Activated CD4-positive, alpha-beta memory T cell treated with anti-CD3 and anti-CD28 coated beads for 36 hours (primary cell): ENCODE measurements around the gene MCM5. TPM values are rescaled to one million over a fixed set of nuclear protein-coding genes. Genes with fewer than 3 reads are reported as not detected.
A peak's percentile ranks its signal among the peaks of the same experiment; 100 is the strongest.
"Not testable (repeated sequence)": the region's sequence is repeated elsewhere in the genome, so short reads cannot be mapped to it uniquely, and the experiment has no call there.

Experiments
- CTCF ChIA-PET: fragments of 350-600 bp; sonication (Branson Sonifier 250); formaldehyde crosslinking; loops from one replicate; lab custom pipeline; 2021; ENCODE audit warnings: antibody characterized with exemption, inconsistent platforms; lab: Charles Lee
- POLR2A ChIA-PET: fragments of 350-600 bp; sonication (Branson Sonifier 250); formaldehyde crosslinking; loops from one replicate; lab custom pipeline; 2021; ENCODE audit warnings: antibody characterized with exemption; lab: Charles Lee
- DNase-seq: peaks from one replicate; pipeline ENCODE4 v3.0.0-alpha.2; 2020
- H3K27ac Mint-ChIP-seq: one replicate; pipeline ENCODE4 v1.8.0; 2021; ENCODE audit warnings: mixed read lengths
- H3K27me3 Mint-ChIP-seq: one replicate; pipeline ENCODE4 v1.8.0; 2021; ENCODE audit warnings: mixed read lengths
- H3K36me3 Mint-ChIP-seq: one replicate; pipeline ENCODE4 v1.8.0; 2021; ENCODE audit warnings: mixed read lengths
- H3K4me1 Mint-ChIP-seq: one replicate; pipeline ENCODE4 v1.8.0; 2021; ENCODE audit warnings: low read depth, mixed read lengths
- H3K4me3 Mint-ChIP-seq: one replicate; pipeline ENCODE4 v1.8.0; 2021; ENCODE audit warnings: mild to moderate bottlenecking, mixed read lengths
- H3K9me3 Mint-ChIP-seq: one replicate; pipeline ENCODE4 v1.8.0; 2021; ENCODE audit warnings: mixed read lengths
- intact Hi-C: fragments of 100-400 bp; cut with micrococcal nuclease; formaldehyde crosslinking; loops from one replicate; pipeline ENCODE4 v1.15.1; 2023
- total RNA-seq, 2 experiments: library from RNA; stranded (reverse); gene quantifications; one replicate each; pipeline ENCODE4 v1.2.3, GENCODE V29; 2021

The MCM5 gene
- total RNA-seq, 2 experiments from 2014 or later = 265 to 266 TPM

DNA sequence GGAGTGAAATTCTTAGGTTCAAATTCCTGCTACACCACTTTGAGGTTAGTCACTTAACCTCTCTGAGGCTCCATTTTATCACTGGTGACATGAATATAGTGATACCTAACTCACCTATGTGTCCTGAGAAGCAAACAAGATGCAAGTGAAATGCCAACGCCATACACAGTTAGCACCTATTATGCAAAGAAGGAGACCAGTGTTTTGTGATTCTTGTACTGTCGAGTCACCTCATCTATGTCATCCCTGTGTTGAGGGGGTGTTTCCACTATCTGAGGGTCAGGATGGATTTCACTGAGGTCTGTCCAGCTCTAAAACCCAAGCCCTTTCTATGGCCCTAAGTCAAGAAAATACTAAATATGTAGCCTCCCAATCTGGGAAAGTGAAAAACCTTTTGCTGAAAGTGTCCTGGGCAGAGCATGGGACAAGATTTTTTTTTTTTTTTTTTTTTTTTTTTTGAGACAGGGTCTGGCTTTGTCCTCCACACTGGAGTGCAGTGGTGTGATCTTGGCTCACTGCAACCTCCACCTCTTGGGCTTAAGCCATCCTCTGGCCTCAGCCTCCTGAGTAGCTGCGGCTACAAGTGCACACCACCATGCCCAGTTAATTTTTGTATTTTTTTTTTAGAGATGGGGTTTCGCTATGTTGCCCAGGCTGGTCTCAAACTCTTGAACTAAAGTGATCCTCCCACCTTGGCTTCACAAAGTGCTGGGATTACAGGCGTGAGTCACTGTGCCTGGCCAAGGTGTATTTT, 5.0 kb upstream of the MCM5 start:
- no peak for DNase-seq
- no peak overlapping the region for H3K4me3 Mint-ChIP-seq
- peaks cover 6% of the 10 kb centered on the region for H3K36me3 Mint-ChIP-seq
- peaks cover 1% of the 10 kb centered on the region for H3K27me3 Mint-ChIP-seq
- ChIA-PET POLR2A (interaction anchor here (0.6 kb wide), 1 partner anchor 146 kb away, joined by 3 read pairs; no protein-coding TSS in a partner anchor), CTCF (interaction anchor here (1.5 kb wide), 1 partner anchor 44 kb away, joined by 6 read pairs; no protein-coding TSS in a partner anchor)
- intact Hi-C loops = no loop called here
- no peak overlapping the region for H3K27ac Mint-ChIP-seq
- H3K9me3 Mint-ChIP-seq = no peaks in the 10 kb centered on the region
- peaks cover 2% of the 10 kb centered on the region for H3K4me1 Mint-ChIP-seq

DNA sequence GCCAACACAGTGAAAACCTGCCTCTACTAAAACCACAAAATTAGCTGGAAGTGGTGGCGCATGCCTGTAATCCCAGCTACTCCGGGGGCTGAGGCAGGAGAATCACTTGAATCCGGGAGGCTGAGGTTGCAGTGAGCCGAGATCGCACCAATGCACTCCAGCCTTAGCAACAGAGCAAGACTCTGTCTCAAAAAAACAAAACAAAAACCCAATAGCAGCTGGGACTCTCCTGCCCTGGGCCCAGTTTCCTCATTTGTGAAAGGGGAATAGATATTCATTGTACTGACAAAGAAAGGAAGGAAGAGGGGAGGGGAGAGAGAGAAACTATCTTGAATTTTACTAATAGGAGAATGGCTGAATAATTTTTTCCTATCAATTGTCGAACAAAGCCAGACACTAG, 3.3 kb upstream of the MCM5 start:
- peaks cover 18% of the 10 kb centered on the region for H3K36me3 Mint-ChIP-seq
- intact Hi-C loops, H3K9me3 Mint-ChIP-seq, H3K27ac Mint-ChIP-seq, DNase-seq, H3K4me3 Mint-ChIP-seq, H3K27me3 Mint-ChIP-seq, POLR2A ChIA-PET: not testable (repeated sequence)
- H3K4me1 Mint-ChIP-seq = peaks cover 11% of the 10 kb centered on the region
- CTCF ChIA-PET = interaction anchor here (0.6 to 1.4 kb wide), 3 partner anchors 46 to 669 kb away, joined by 3 to 8 read pairs (median 3); no protein-coding TSS in a partner anchor

DNA sequence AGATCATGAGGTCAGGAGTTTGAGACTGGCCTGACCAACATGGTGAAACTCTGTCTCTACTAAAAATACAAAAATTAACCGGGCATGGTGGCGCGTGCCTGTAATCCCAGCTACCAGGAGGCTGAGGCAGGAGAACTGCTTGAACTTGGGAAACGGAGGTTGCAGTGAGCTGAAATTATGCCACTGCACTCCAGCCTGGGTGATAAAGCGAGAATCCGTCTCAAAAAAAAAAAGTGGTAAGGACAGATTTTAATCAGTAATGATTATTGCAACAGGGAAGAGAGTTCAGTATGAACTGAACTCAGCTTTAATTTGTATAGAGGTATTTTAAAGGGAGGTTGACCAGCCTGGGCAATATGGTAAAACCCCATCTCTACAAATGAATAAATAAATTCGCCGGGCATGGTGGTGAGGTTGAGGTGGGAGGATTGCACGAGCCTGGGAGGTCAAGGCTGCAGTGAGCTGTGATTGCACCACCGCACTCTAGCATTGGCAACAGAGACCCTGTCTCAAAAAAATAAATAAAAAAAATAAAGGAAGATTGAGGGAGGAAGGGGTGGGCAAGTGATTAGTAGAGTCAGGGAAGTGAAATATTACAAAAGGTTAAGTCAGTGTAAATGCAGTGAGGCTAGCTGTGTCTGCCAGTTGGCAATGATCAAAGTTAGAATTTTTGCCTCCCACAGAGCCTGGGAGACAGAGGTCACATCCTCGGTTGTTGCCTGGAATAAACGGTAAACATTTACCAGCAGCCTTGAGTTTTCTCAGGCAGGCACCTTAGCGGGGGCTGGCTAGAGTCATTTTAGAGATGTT, 2.6 kb upstream of the MCM5 start:
- Mint-ChIP-seq H3K36me3 (peaks cover 25% of the 10 kb centered on the region), H3K4me1 (peaks cover 18% of the 10 kb centered on the region), H3K9me3 (no peaks in the 10 kb centered on the region), H3K4me3 (no peak overlapping the region), H3K27ac (no peak overlapping the region), H3K27me3 (no peaks in the 10 kb centered on the region)
- no peak for DNase-seq
- ChIA-PET CTCF (interaction anchor here (0.6 to 1.4 kb wide), 3 partner anchors 46 to 668 kb away, joined by 3 to 8 read pairs (median 3); no protein-coding TSS in a partner anchor), POLR2A (no interaction called here)
- intact Hi-C loops = no loop called here

DNA sequence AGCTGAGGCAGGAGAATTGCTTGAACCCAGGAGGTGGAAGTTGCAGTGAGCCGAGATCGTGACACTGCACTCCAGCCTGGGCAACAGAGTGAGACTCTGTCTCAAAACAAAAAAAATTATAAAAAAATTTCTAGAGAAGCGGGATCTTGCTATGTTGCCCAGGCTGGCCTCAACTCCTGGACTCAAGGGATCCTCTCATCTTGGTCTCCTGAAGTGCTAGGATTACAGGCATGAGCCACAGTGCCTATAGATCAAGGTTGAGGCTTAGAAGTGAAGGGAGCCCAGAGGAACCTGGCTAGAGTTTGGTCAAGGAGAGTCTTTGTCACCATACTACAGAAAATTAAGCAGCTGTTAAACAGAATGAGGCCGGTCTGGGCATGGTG, 1.4 kb upstream of the MCM5 start:
- peak overlapping the region; percentile 96 for H3K4me3 Mint-ChIP-seq
- no peak for DNase-seq
- H3K36me3 Mint-ChIP-seq = peaks cover 36% of the 10 kb centered on the region
- ChIA-PET POLR2A (interaction anchor here (0.8 kb wide), 1 partner anchor 46 kb away, joined by 3 read pairs; no protein-coding TSS in a partner anchor), CTCF (interaction anchor here (0.6 to 2.9 kb wide), 2 partner anchors 47 to 228 kb away, joined by 4 to 7 read pairs; no protein-coding TSS in a partner anchor)
- peaks cover 28% of the 10 kb centered on the region for H3K4me1 Mint-ChIP-seq
- no peaks in the 10 kb centered on the region for H3K27me3 Mint-ChIP-seq
- H3K9me3 Mint-ChIP-seq = no peaks in the 10 kb centered on the region
- intact Hi-C loops = no loop called here
- peak overlapping the region; percentile 97 for H3K27ac Mint-ChIP-seq

DNA sequence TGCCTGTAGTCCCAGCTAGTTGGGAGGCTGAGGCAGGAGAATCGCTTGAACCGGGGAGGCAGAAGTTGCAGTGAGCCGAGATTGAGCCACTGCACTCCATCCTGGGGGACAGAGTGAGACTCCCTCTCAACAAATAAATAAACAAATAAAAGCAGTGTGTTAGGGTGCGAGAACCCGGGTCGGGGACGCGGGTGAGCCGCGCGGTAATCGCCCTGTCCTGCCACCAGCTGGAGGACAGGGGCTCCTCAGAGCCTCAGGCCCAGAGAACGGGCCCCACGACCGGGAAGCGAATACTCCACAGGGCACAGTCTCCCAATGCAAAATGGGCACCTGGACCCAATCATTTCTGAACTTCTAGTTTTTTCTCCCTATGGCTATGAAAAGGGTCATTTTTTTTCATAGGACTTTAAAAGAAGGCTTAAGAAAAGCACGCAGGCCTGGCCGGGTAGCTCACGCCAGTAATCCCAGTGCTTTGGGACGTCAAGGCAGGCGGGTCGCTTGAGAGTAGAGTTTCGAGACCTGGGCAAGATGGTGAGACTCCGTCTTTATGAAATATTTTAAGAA, 744 bp upstream of the MCM5 start:
- Mint-ChIP-seq H3K4me3 (peak overlapping the region; percentile 96), H3K27me3 (no peaks in the 10 kb centered on the region), H3K36me3 (peaks cover 42% of the 10 kb centered on the region), H3K4me1 (peaks cover 29% of the 10 kb centered on the region), H3K9me3 (no peaks in the 10 kb centered on the region), H3K27ac (peak overlapping the region; percentile 97)
- ChIA-PET POLR2A (interaction anchor here (0.8 kb wide), 1 partner anchor 47 kb away, joined by 3 read pairs; no protein-coding TSS in a partner anchor), CTCF (interaction anchor here (0.6 to 2.9 kb wide), 3 partner anchors 31 to 227 kb away, joined by 3 to 7 read pairs (median 4); no protein-coding TSS in a partner anchor)
- intact Hi-C loops = no loop called here
- peak; percentile 31 for DNase-seq

DNA sequence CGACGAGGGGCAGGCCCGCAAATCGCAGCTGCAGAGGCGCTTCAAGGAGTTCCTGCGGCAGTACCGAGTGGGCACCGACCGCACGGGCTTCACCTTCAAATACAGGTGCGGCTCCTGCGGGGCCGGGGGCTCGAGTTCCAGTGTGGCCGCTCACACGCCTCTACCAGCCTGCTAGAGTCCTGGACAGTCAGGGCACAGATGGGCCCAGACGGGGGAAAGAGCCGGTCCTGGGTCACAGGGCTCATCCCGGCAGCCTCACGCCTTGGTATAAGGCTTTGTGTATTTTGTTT, 506 bp downstream of the MCM5 start:
- DNase-seq = peak; percentile 31
- intact Hi-C loops = loop anchor here (1.0 to 10.0 kb wide), 3 partner anchors 23 to 96 kb away; no protein-coding TSS in a partner anchor
- H3K9me3 Mint-ChIP-seq = no peaks in the 10 kb centered on the region
- peaks cover 29% of the 10 kb centered on the region for H3K4me1 Mint-ChIP-seq
- ChIA-PET CTCF (interaction anchor here (2.9 kb wide), 1 partner anchor 49 kb away, joined by 7 read pairs; no protein-coding TSS in a partner anchor), POLR2A (interaction anchor here (1.5 kb wide), 1 partner anchor 11 kb away, joined by 4 read pairs; no protein-coding TSS in a partner anchor)
- H3K4me3 Mint-ChIP-seq = peak overlapping the region; percentile 96
- peaks cover 52% of the 10 kb centered on the region for H3K36me3 Mint-ChIP-seq
- no peaks in the 10 kb centered on the region for H3K27me3 Mint-ChIP-seq
- H3K27ac Mint-ChIP-seq = peak overlapping the region; percentile 97

DNA sequence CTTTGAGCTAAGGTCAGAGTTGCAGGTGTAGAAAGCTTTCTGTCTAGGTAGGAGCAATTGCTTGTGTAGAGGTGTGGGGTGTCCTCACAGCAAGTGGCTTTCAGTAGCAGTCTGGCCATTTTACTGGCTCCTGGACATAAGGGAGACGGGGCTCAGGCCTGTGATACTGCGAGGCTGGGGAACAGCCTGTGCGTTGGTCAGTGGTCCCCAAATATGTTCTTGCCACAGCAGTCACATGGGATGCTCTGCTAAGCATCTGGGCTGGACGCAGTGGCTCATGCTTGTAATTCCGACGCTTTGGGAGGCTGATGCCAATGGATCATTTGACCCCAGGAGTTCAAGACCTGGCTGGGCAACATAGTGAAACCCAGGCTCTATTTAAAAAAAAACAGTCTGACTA, 1.9 kb downstream of the MCM5 start:
- no peak for DNase-seq
- CTCF ChIA-PET = interaction anchor here (0.7 to 3.2 kb wide), 3 partner anchors 29 to 180 kb away, joined by 3 to 15 read pairs (median 6); no protein-coding TSS in a partner anchor
- Mint-ChIP-seq H3K27me3 (no peaks in the 10 kb centered on the region), H3K4me3 (peak overlapping the region; percentile 96), H3K27ac (no peak overlapping the region), H3K4me1 (peaks cover 32% of the 10 kb centered on the region), H3K36me3 (peaks cover 62% of the 10 kb centered on the region), H3K9me3 (no peaks in the 10 kb centered on the region)
- intact Hi-C loops = loop anchor here (2.0 to 10.0 kb wide), 2 partner anchors 51 to 97 kb away; no protein-coding TSS in a partner anchor
- POLR2A ChIA-PET = interaction anchor here (0.6 to 1.5 kb wide), 2 partner anchors 9 to 13 kb away, joined by 3 to 4 read pairs; no protein-coding TSS in a partner anchor

DNA sequence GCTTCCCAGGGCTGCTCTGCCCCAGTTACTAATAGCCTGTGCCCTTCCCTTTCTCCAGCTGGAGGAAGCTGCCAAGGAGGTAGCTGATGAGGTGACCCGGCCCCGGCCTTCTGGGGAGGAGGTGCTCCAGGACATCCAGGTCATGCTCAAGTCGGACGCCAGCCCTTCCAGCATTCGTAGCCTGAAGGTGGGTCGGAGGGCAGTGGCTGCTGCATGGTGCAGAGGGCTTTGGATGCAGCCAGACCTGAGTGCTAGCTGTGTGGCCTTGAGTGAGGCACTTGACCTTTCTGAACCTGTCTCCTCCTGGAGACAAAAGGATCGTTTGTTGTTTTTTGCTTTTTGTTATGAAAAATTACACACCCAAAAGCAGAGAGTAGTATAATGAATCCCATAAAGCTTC, 3.4 kb downstream of the MCM5 start:
- ChIA-PET CTCF (interaction anchor here (0.7 to 3.2 kb wide), 3 partner anchors 28 to 224 kb away, joined by 3 to 15 read pairs (median 9); no protein-coding TSS in a partner anchor), POLR2A (interaction anchor here (1.1 to 1.3 kb wide), 2 partner anchors 17 to 73 kb away, joined by 3 read pairs; no protein-coding TSS in a partner anchor)
- no peak for DNase-seq
- Mint-ChIP-seq H3K9me3 (no peaks in the 10 kb centered on the region), H3K4me3 (no peak overlapping the region), H3K36me3 (peaks cover 77% of the 10 kb centered on the region), H3K27me3 (no peaks in the 10 kb centered on the region), H3K27ac (no peak overlapping the region), H3K4me1 (peaks cover 32% of the 10 kb centered on the region)
- intact Hi-C loops = loop anchor here (10.0 kb wide), 1 partner anchor 99 kb away; no protein-coding TSS in a partner anchor

DNA sequence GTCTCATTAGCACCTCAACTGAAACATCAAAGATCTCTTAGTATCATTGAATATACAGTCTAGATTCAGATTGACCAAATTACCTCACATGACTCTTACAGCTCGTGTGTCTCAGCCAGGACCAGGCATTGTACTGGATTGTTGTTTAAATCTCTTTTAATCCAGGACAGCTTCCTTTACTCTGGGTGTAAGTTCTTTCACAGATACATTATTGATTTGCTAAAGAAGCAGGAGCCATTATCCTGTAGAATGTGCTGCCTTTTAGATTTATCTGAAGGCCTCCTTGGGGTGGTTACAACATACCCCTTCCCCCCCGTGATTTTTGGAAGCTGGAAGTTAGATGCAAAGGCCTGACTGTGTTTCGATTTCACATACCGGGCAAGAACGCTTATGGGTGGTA, 4.2 kb downstream of the MCM5 start:
- POLR2A ChIA-PET = interaction anchor here (0.6 to 1.5 kb wide), 2 partner anchors 10 to 244 kb away, joined by 3 to 5 read pairs; partner anchors contain the start of gene APOL6

DNA sequence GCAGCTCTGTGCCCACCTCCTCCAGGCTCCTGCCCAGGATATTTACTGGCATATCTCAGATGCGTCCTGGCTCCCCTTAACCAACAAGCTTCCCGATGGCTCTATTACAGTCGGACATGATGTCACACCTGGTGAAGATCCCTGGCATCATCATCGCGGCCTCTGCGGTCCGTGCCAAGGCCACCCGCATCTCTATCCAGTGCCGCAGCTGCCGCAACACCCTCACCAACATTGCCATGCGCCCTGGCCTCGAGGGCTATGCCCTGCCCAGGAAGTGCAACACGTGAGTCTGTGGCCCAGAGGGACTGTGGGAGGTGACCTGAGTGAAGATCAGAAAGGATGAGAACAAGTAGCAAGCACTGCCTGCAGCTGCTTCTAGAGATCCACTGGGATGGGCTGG, 6.5 kb downstream of the MCM5 start:
- Mint-ChIP-seq H3K4me3 (no peak overlapping the region), H3K27ac (no peak overlapping the region), H3K27me3 (no peaks in the 10 kb centered on the region), H3K36me3 (peaks cover 84% of the 10 kb centered on the region), H3K4me1 (peaks cover 29% of the 10 kb centered on the region), H3K9me3 (no peaks in the 10 kb centered on the region)
- intact Hi-C loops = loop anchor here (10.0 kb wide), 1 partner anchor 102 kb away; no protein-coding TSS in a partner anchor
- POLR2A ChIA-PET = interaction anchor here (0.7 kb wide), 1 partner anchor 14 kb away, joined by 3 read pairs; no protein-coding TSS in a partner anchor
- CTCF ChIA-PET = interaction anchor here (1.0 kb wide), 1 partner anchor 24 kb away, joined by 3 read pairs; no protein-coding TSS in a partner anchor
- no peak for DNase-seq

More for the DNA sequence above, 4.2 kb downstream of the MCM5 start:
- H3K27ac Mint-ChIP-seq = no peak overlapping the region
- H3K4me3 Mint-ChIP-seq = no peak overlapping the region
- CTCF ChIA-PET = interaction anchor here (0.7 to 3.2 kb wide), 3 partner anchors 27 to 224 kb away, joined by 3 to 15 read pairs (median 9); no protein-coding TSS in a partner anchor
- DNase-seq = no peak
- intact Hi-C loops = loop anchor here (10.0 kb wide), 1 partner anchor 99 kb away; no protein-coding TSS in a partner anchor
- H3K4me1 Mint-ChIP-seq = peaks cover 30% of the 10 kb centered on the region
- H3K36me3 Mint-ChIP-seq = peaks cover 81% of the 10 kb centered on the region
- H3K9me3 Mint-ChIP-seq = no peaks in the 10 kb centered on the region
- no peaks in the 10 kb centered on the region for H3K27me3 Mint-ChIP-seq
